Vagina (tissue), 2 donors: Measurements from ENCODE around the gene PKN2.

Experiments
- POLR2A ChIP-seq, 2 donors: fragments of 450-650 bp; IDR thresholded peaks; one replicate each; pipeline ENCODE4 v1.6.1; 2017; ENCODE audit warnings: antibody characterized with exemption in 2 of 2, mild to moderate bottlenecking in 2 of 2, moderate library complexity in 2 of 2
- TF ChIP-seq, protein P1 (sequence below), 3 experiments: fragments of 450-650 bp in 2 of 3; fragments of 200-600 bp in 1 of 3; sonication (generic) in 1 of 3; IDR thresholded peaks; one replicate each; pipeline ENCODE4 v1.5.1; 2017 to 2019; ENCODE audit warnings: antibody characterized with exemption in 3 of 3, mild to moderate bottlenecking in 2 of 3, moderate library complexity in 2 of 3

DNA sequence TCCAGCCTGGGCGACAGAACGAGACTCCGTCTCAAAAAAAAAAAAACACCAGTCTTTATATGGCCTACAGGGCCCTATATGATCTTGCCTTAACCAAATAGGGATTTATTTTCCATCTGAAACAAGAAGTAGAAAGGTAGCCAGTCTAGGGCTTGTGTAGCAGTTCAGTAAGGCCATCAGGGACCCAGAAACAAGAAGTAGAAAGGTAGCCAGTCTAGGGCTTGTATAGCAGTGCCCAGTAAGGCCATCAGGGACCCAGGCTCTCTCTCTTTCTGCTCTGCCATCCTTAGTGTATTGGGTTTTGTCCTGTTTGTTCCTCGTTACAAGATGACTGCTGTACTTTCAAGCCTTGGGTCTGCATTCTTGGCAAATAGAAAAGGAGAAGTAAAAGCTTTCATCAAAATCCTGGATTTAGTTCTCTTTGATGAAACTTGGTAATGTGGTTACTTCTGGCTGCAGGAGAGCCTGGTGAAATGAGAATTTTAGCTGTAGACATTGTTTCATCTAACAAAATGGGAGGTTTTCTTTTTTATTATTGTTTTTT, 46.1 kb downstream of the PKN2 start:
- TF ChIP-seq, protein P1, sequence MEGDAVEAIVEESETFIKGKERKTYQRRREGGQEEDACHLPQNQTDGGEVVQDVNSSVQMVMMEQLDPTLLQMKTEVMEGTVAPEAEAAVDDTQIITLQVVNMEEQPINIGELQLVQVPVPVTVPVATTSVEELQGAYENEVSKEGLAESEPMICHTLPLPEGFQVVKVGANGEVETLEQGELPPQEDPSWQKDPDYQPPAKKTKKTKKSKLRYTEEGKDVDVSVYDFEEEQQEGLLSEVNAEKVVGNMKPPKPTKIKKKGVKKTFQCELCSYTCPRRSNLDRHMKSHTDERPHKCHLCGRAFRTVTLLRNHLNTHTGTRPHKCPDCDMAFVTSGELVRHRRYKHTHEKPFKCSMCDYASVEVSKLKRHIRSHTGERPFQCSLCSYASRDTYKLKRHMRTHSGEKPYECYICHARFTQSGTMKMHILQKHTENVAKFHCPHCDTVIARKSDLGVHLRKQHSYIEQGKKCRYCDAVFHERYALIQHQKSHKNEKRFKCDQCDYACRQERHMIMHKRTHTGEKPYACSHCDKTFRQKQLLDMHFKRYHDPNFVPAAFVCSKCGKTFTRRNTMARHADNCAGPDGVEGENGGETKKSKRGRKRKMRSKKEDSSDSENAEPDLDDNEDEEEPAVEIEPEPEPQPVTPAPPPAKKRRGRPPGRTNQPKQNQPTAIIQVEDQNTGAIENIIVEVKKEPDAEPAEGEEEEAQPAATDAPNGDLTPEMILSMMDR (IDR thresholded peaks at IDR 0.05) = no peak
- no peak for TF ChIP-seq POLR2A (IDR thresholded peaks at IDR 0.05)
